NOMO-1 treated with dmso at 0.1 percent for 144 hours (cell line): ENCODE measurements around the gene SMIM30.
A peak's percentile ranks its signal among the peaks of the same experiment; 100 is the strongest.

Source experiments
- DNase-seq: peaks from one replicate; lab custom pipeline; 2025; ENCODE audit not compliant: unreplicated experiment; lab: John Stamatoyannopoulos, UW

SMIM30 gene

DNA sequence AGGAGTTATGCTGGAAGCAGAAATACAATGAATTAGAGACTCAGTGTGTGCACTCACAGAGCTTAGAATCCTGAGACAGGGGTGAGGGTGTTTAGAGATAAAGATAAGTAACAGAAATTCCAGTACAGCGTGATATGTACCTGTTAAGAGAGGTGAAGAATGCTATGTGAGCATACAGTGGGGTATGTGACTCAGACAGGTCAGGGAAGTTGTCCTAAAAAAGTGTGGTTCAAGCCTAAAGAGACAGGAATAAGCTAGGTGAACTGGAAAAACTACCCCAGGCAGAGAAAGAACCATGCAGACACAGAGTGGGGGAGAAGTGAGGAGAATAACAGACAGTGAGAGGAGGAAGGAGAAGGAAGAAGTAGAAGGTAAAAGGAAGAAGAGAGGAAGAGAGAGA is 8.6 kb downstream of the SMIM30 start:
- no peak for DNase-seq

DNA sequence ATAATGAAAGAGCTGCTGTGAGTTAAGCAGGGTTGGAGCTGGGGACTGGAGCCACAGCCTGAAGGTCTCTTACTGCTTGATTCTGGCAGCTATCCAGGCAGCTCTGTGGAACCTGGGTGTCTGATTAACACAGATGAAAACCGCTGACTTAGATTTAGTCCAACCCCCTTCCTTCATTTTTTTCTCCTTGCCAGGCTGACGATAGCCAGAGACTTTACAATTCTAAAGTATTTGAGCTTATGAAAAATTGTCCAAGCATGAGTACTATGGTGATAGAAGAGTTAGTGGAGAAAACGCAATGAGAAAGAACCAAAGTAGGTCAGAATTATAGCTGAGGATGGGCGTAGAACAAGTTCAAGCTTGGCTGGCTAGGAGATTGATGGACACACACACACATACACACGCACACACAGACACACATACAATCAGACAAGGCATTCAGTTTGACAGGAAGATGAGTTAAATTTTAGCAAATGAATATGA is 18.2 kb downstream of the SMIM30 start:
- DNase-seq: no peak

GRCh38 chr7:113099284-113099919 is 19.0 kb downstream of the SMIM30 start:
- DNase-seq: no peak

DNA sequence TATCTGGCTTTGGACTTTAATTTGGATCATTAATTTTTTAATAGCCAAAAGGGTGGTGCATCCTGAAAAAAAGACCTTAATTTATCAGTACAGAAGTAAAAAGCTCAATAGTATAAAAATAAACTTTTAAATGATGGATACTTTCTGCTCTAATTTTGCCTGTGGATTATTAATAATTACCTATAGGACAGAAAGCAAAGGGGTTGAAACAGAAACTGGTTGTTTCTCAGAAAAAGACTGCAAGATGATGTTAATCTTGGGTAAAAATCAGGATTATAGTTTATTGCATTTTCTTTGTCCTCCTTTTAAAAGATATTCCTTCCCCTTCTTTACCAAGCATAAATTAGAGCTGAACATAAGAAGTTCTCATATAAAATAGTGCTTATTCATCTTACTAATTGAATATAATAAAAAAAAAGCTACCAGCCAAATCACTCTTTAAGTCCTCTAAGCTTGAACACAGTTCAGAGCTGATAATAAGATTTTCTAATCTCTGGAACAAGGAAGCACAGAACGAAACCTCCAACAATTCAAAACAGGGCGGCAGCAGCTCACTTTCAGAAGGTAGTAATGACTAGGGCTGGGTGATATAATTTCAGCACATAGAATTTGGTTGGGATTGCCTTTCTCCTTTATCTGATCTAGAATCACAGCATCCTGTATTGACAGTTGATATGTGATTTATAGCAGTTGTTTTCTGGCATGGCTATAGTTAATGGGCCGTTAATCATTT is 23.7 kb downstream of the SMIM30 start:
- DNase-seq: no peak

GRCh38 chr7:113093561-113093960 is 24.8 kb downstream of the SMIM30 start:
- DNase-seq: no peak

DNA sequence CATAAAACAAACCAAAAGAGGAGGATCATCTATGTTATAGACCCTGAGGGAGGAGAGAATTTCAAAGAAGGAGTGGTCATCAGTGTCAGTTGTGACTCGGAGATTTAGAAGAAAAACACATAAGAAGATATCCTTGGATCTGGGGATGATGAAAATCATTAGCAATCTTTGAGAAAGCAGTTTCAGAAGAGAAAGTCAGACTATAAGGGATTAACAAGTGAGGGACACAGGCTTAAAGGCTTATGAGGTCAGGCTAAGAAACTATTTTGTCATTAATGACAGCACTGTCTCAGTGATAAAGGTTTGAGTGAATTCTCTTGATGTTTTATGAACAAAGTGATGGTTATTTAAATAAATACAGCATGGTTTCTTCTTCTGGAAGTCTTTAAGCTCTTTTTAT is 25.6 kb downstream of the SMIM30 start:
- no peak for DNase-seq

DNA sequence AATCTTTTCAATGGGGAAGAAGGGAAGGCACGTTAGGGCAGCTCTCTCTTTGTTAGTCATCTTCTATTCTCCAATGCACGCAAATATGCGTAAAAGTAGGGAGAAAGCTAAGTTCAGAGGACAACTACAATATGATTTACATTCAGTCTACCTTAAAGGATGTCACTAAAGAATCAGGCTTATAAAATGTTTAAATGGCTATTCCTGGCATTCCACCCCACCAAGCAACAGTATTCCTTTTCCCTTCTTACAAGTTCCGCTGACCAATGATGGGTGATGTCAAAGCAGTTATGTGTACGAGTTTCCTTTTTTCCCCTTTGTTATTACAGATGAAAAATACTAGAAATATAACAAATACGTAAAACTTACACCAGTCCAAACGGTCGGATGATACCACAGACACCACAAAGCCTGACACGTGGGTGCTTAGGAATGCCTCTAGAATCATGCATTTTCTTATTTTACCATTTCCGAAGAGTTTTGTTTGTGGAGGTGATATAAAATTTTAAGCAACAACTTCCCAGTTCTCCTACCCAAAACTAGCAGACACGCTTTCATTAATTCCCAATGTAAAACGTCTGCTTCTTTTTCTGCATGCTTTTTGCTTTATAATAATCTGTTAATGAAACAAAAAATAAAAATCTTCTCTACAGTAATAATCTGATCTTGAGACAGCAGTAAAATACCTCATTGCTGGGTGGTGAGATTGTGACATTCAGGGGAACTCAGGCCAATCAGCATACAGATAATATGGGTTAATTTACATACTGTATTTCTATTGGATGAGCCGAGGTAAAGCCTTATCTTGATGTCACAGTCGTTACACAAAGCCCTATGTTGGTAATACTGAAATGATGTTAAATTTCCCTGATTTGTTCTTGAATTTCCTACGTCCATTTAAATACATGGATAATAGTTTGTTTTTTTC is 31.0 kb downstream of the SMIM30 start:
- DNase-seq: peak; percentile 45

- no peak for DNase-seq
Measured at GRCh38 chr7:113086431-113086888, 31.9 kb downstream of the SMIM30 start, which contains the start of gene GPR85. Gene GPR85, minus strand, starts transcription at chr7:113086827. Its CDS starts 2,106 bp downstream, at chr7:113084721.

DNA sequence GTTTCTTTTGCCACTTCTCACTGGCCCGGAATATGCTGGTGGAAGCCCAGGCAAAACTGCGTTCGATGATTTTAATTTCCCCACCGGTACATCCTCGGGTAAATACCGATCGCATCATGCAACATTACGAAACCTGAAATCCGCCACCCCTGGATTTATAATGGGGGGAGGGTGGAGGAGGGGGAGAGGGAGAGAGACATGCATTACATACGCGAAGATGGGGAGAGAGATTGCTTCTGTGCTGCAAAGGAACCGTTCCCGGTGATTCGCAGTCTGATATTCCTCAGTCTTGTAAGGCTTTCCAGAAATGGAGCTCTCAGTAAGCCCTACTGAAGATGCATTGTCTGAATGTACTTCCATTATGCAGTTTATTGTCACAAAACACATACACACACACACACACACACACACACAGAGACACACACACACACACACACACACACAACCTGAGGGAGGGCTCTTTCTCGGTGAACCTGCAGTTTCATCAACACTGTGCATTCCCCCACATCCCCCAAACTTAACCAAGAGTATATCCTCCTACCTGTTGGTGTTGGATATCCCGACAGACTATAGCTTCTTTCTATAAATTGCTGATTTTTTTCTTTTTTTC is 32.5 kb downstream of the SMIM30 start:
- DNase-seq: no peak

DNA sequence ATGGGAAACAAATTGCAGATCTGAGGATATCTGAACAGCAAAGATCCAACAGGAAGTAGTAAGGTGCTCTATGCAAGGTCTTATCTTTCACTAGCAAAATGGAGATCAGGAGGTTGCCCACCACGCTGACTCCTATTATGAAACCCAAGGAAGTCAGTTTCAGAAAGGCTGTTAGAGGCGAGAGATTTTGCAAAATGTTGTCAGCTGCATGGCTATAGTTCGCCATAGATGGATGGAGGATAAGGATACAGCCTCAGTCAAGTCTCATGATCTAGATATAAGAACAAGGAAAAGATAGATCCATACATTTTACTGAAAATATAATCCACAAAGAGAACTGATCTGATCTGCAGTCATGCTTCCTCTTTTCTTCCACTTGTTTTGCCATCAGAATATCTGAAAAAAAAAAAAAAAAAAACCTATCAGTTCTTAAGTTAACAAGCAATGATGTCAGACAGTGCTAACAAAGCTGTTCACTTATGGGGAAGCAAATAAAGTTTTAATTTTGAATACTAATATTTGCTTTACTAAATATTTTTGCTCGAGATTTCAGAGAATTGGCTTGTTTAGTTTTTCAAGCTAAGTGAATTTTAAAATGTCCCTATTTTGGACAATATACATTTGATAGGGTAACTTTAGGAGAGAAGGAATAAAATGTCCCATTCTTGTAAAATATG is 33.7 kb downstream of the SMIM30 start:
- no peak for DNase-seq

GRCh38 chr7:113083816-113084495 is 34.4 kb downstream of the SMIM30 start:
- DNase-seq: no peak

GRCh38 chr7:113083132-113083815 is 35.1 kb downstream of the SMIM30 start:
- no peak for DNase-seq

DNA sequence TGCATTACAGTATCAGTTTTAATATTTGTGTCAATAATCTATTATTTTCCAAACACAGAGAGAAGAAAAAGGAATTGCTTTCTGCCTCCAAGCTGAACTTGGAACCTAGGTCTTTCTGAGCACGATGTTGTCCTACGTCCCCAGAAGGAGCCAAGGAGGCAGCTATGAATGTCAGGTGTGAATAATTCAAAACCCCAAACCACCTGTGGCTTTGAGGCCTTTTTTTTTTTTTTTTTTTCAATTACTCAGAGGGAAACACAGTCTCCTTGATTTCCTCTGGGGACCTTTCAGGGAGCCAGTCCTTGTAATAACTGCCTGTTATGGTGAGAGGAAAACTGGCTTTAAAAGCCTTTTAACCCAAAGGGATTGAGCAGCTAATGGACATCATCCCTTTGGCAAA is 40.0 kb downstream of the SMIM30 start:
- DNase-seq: no peak

- no peak for DNase-seq
Measured at GRCh38 chr7:113076703-113077102, 41.7 kb downstream of the SMIM30 start.

DNA sequence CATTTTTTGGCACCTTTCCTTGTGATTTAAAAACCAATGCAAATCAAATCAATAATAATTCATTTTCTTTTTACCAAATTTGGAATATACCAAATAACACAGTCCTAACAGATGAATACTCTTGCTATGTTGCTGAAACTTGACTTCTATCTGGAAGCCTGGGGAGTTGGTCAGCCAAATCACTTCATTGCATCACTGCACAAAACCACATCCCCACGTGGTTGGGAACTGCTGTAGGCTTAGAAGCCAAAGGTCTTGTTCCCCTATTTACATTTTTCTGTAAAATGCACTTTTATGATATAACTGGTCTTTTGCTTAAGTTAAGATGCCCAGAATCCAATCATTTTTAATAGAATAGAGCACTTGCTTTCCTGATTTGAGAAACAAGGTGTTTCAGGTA is 46.9 kb downstream of the SMIM30 start:
- no peak for DNase-seq
